HG02571 (cell line): Measurements from ENCODE around the gene MRPS35.
A peak's percentile ranks its signal among the peaks of the same experiment; 100 is the strongest.

ENCODE experiments used
- ATAC-seq: cut with Tn5 transposase; IDR thresholded peaks from one replicate; pipeline ENCODE4 v1.9.1; 2021; ENCODE audit warnings: mild to moderate bottlenecking, moderate library complexity; ENCODE audit not compliant: unreplicated experiment

MRPS35 gene

GRCh38 chr12:27771481-27772327, 61.1 kb downstream of the MRPS35 start:
- ATAC-seq, result no peak

GRCh38 chr12:27772328-27773049, 61.9 kb downstream of the MRPS35 start:
- no peak for ATAC-seq

- ATAC-seq, result no peak
These were observed 66.5 kb downstream of the MRPS35 start for GRCh38 chr12:27777141-27777540.

GRCh38 chr12:27778206-27778605, 67.6 kb downstream of the MRPS35 start:
- no peak for ATAC-seq

- peak; percentile 2 for ATAC-seq
These were observed 68.8 kb downstream of the MRPS35 start for GRCh38 chr12:27779416-27779919.

GRCh38 chr12:27779920-27780611, 69.4 kb downstream of the MRPS35 start, which contains the start of the genes KLHL42 and MANSC4:
Gene KLHL42, plus strand, starts transcription at chr12:27780233. Its CDS starts 98 bp downstream, at chr12:27780331.
Gene MANSC4, minus strand, starts transcription at chr12:27780236. Its CDS starts 8,960 bp downstream, at chr12:27771276.
- ATAC-seq, result peak; percentile 72

- peak; percentile 27 for ATAC-seq
These were observed 70.2 kb downstream of the MRPS35 start for GRCh38 chr12:27780612-27781408.

GRCh38 chr12:27781680-27782079, 71.0 kb downstream of the MRPS35 start:
- ATAC-seq, result no peak

- ATAC-seq, result no peak
These were observed 71.8 kb downstream of the MRPS35 start for GRCh38 chr12:27782481-27782880.

GRCh38 chr12:27785882-27786570, 75.4 kb downstream of the MRPS35 start:
- no peak for ATAC-seq

GRCh38 chr12:27787559-27787958, 76.9 kb downstream of the MRPS35 start:
- no peak for ATAC-seq

- no peak for ATAC-seq
These were observed 79.5 kb downstream of the MRPS35 start for GRCh38 chr12:27790179-27790578.

- ATAC-seq, result no peak
These were observed 84.4 kb downstream of the MRPS35 start for GRCh38 chr12:27794818-27795584.

- ATAC-seq, result no peak
These were observed 85.5 kb downstream of the MRPS35 start for GRCh38 chr12:27796128-27796527.

- no peak for ATAC-seq
These were observed 86.8 kb downstream of the MRPS35 start for GRCh38 chr12:27797301-27798025.

- ATAC-seq, result no peak
These were observed 90.2 kb downstream of the MRPS35 start for GRCh38 chr12:27800819-27801218.

GRCh38 chr12:27801630-27802029, 91.0 kb downstream of the MRPS35 start:
- ATAC-seq, result no peak

GRCh38 chr12:27802511-27802910, 91.9 kb downstream of the MRPS35 start:
- ATAC-seq, result no peak
